NT2/D1 (cell line): ENCODE results near the gene ANK3.

ENCODE experiments used
- SUZ12 ChIP-seq: IDR thresholded peaks from 2 replicates; pipeline ENCODE4 v1.6.1; 2011; ENCODE audit not compliant: insufficient read length, insufficient read depth; ENCODE audit errors: extremely low read depth
- YY1 ChIP-seq: IDR thresholded peaks from 2 replicates; pipeline ENCODE4 v1.6.1; 2011; ENCODE audit not compliant: insufficient read length, insufficient read depth
- ZNF274 ChIP-seq: IDR thresholded peaks from 2 replicates; pipeline ENCODE4 v1.6.1; 2011; ENCODE audit warnings: mild to moderate bottlenecking, low read depth, low read length

- TF ChIP-seq ZNF274 (no peak), YY1 (no peak), SUZ12 (no peak)
These were observed 54.0 kb downstream of the ANK3 start for GRCh38 chr10:60335708-60336107.
